Endodermal cell (in vitro differentiated cells): ENCODE results near the gene MRPS18A. TPM values are rescaled to one million over a fixed set of nuclear protein-coding genes. Genes with fewer than 3 reads are reported as not detected.

Experiments
- DNase-seq: peaks from one replicate; pipeline ENCODE4 v3.0.0-alpha.2; 2017
- H3K27ac ChIP-seq: 2 replicates; pipeline ENCODE4 v1.5.1; 2013; ENCODE audit warnings: mild to moderate bottlenecking, low read depth, low read length, moderate library complexity
- H3K27me3 ChIP-seq: 2 replicates; pipeline ENCODE4 v1.6.1; 2013; ENCODE audit warnings: mild to moderate bottlenecking, low read length, moderate library complexity; ENCODE audit not compliant: insufficient read depth, control insufficient read depth, poor library complexity, severe bottlenecking
- H3K36me3 ChIP-seq: 2 replicates; pipeline ENCODE4 v1.7.0; 2013; ENCODE audit warnings: mild to moderate bottlenecking, low read length, moderate library complexity; ENCODE audit not compliant: control insufficient read depth, insufficient read depth
- H3K4me1 ChIP-seq: one replicate; pipeline ENCODE4 v1.7.0; 2013; ENCODE audit warnings: low read length; ENCODE audit not compliant: control insufficient read depth, insufficient read depth
- H3K4me3 ChIP-seq: 2 replicates; pipeline ENCODE4 v1.5.1; 2013; ENCODE audit warnings: mild to moderate bottlenecking, low read length, moderate library complexity
- H3K9ac ChIP-seq: 2 replicates; pipeline ENCODE4 v1.6.1; 2013; ENCODE audit warnings: mild to moderate bottlenecking, low read length, moderate library complexity; ENCODE audit not compliant: poor library complexity, severe bottlenecking; ENCODE audit errors: extremely low read depth
- H3K9me3 ChIP-seq: 2 replicates; pipeline ENCODE4 v1.6.1; 2013; ENCODE audit warnings: mild to moderate bottlenecking, low read length, moderate library complexity; ENCODE audit not compliant: control insufficient read depth
- H3K27ac Mint-ChIP-seq: 2 replicates; pipeline ENCODE4 v1.8.0; 2020; ENCODE audit warnings: mixed read lengths
- H3K27me3 Mint-ChIP-seq: 2 replicates; pipeline ENCODE4 v1.8.0; 2021; ENCODE audit warnings: mild to moderate bottlenecking, mixed read lengths; ENCODE audit not compliant: insufficient read depth
- H3K36me3 Mint-ChIP-seq: 2 replicates; pipeline ENCODE4 v1.8.0; 2020; ENCODE audit warnings: low read depth, mixed read lengths
- H3K4me1 Mint-ChIP-seq: 2 replicates; pipeline ENCODE4 v1.8.0; 2020; ENCODE audit warnings: mixed read lengths
- H3K4me3 Mint-ChIP-seq: 2 replicates; pipeline ENCODE4 v1.8.0; 2020; ENCODE audit warnings: mild to moderate bottlenecking, moderate library complexity, mixed read lengths
- H3K9me3 Mint-ChIP-seq: 2 replicates; pipeline ENCODE4 v1.8.0; 2020; ENCODE audit warnings: mild to moderate bottlenecking, mixed read lengths
- CTCF ChIP-seq: fragments of 200-600 bp; sonication (generic); conservative IDR thresholded peaks from 2 replicates; pipeline ENCODE4 v1.5.0; 2021; ENCODE audit warnings: antibody characterized with exemption, mild to moderate bottlenecking
- WGBS, 2 experiments: methylation state at CpG; one replicate each; pipeline versions ENCODE4 v1.1.5 to v1.1.7; 2013; ENCODE audit warnings: missing lambda C conversion rate in 2 of 2, mixed read lengths in 1 of 2; ENCODE audit not compliant: insufficient coverage in 1 of 2, insufficient read length in 1 of 2; 5-methylcytosine and 5-hydroxymethylcytosine counted together
- long read RNA-seq, 4 experiments: library from polyadenylated mRNA in 2 of 4; library from RNA in 1 of 4; library from capped mRNA in 1 of 4; stranded (forward) in 3 of 4; unstranded in 1 of 4; transcript quantifications; one replicate each; pipeline ENCODE4 v2.0.0, GENCODE V29; 2020 to 2021; ENCODE audit warnings: inconsistent platforms in 1 of 4
- polyA plus RNA-seq, 2 experiments: library from polyadenylated mRNA; stranded (reverse); fragments of 50-300 nt; gene quantifications; one replicate each; pipeline ENCODE4 v1.2.3, GENCODE V29; 2013
- total RNA-seq, 2 donors: library from RNA; stranded (reverse); fragmentation: NEBNext Ultra II Directional in 1 of 2; extraction: Animal tissue kit (Norgen Biotek cat#: 25700) in 1 of 2; gene quantifications; 2 replicates in 1 of 2; 3 replicates in 1 of 2; pipeline ENCODE4 v1.2.1, GENCODE V29; 2021

MRPS18A gene
- total RNA-seq, result 10 to 100 TPM; 53.6 to 58.8 TPM
- 50.7 TPM for polyA plus RNA-seq (2013, experiment 1 of 2)
- polyA plus RNA-seq (2013, experiment 2 of 2), result 50.8 TPM
- long read RNA-seq, experiment 1, transcript MRPS18A-202 (6 exons, 1,062 nt), result major isoform, 28 of 35 reads
- long read RNA-seq, experiment 1, partial matches to known transcripts, result 2 of 35 reads
- long read RNA-seq, experiment 1, other reads (novel, unspliced or antisense), result 4 of 35 reads
- long read RNA-seq, experiment 2, transcript MRPS18A-202 (6 exons, 1,062 nt), result major isoform, 65 of 69 reads
- long read RNA-seq, experiment 2, partial matches to known transcripts, result 2 of 69 reads
- long read RNA-seq, experiment 2, other reads (novel, unspliced or antisense), result 0 of 69 reads
- long read RNA-seq, experiment 3, transcript MRPS18A-201 (5 exons, 785 nt), result minor isoform, 7 of 106 reads
- long read RNA-seq, experiment 3, transcript MRPS18A-202 (6 exons, 1,062 nt), result major isoform, 87 of 106 reads
- long read RNA-seq, experiment 3, partial matches to known transcripts, result 6 of 106 reads
- long read RNA-seq, experiment 3, other reads (novel, unspliced or antisense), result 5 of 106 reads
- long read RNA-seq, experiment 4, transcript MRPS18A-202 (6 exons, 1,062 nt), result major isoform, 129 of 165 reads
- long read RNA-seq, experiment 4, transcript MRPS18A-201 (5 exons, 785 nt), result minor isoform, 8 of 165 reads
- long read RNA-seq, experiment 4, partial matches to known transcripts, result 24 of 165 reads
- long read RNA-seq, experiment 4, other reads (novel, unspliced or antisense), result 2 of 165 reads

- H3K4me3 ChIP-seq, result peak within 1 kb of the TSS; percentile 99
- Mint-ChIP-seq H3K4me1 (peaks cover 36% of the 10 kb centered on the region), H3K36me3 (no peaks in the 10 kb centered on the region), H3K27me3 (no peaks in the 10 kb centered on the region), H3K27ac (peak within 1 kb of the TSS; percentile 92), H3K4me3 (peak within 1 kb of the TSS; percentile 96), H3K9me3 (no peaks in the 10 kb centered on the region)
- H3K36me3 ChIP-seq, result peaks cover 3% of the 10 kb centered on the region
- H3K4me1 ChIP-seq, result peaks cover 11% of the 10 kb centered on the region
- 3 to 6% methylated on average over 27 to 43 of the region's 43 CpGs for WGBS, 2 experiments
- peak within 1 kb of the TSS; percentile 90 for H3K9ac ChIP-seq
- DNase-seq, result peak; percentile 95
- H3K9me3 ChIP-seq, result no peaks in the 10 kb centered on the region
- no peak for TF ChIP-seq CTCF
- H3K27ac ChIP-seq, result no peak within 1 kb of the TSS
- no peaks in the 10 kb centered on the region for H3K27me3 ChIP-seq
Observed at GRCh38 chr6:43687437-43688347, at the start of gene MRPS18A. Gene MRPS18A, minus strand, starts transcription at chr6:43687791. Its CDS starts 12 bp downstream, at chr6:43687779.

- no peak overlapping the region for H3K4me3 Mint-ChIP-seq
Observed at GRCh38 chr6:43736844-43737243, 49.3 kb upstream of the MRPS18A start.

More at GRCh38 chr6:43736844-43737243, 49.3 kb upstream of the MRPS18A start:
- H3K4me3 ChIP-seq, result no peak overlapping the region
- H3K4me1 ChIP-seq, result peaks cover 21% of the 10 kb centered on the region
- no peak for TF ChIP-seq CTCF
- DNase-seq, result peak; percentile 28
- no peak overlapping the region for H3K27ac Mint-ChIP-seq
- no peaks in the 10 kb centered on the region for H3K36me3 Mint-ChIP-seq
- peaks cover 43% of the 10 kb centered on the region for H3K4me1 Mint-ChIP-seq
- H3K9me3 Mint-ChIP-seq, result peaks cover 5% of the 10 kb centered on the region
- 91% methylated on average over 2 of the region's 2 CpGs; no CpG with 5 or more reads in 1 of the 2 experiments for WGBS, 2 experiments
- H3K9ac ChIP-seq, result no peak overlapping the region
- no peaks in the 10 kb centered on the region for H3K36me3 ChIP-seq
- H3K9me3 ChIP-seq, result peaks cover 4% of the 10 kb centered on the region
- H3K27me3 Mint-ChIP-seq, result no peaks in the 10 kb centered on the region
- no peaks in the 10 kb centered on the region for H3K27me3 ChIP-seq
- H3K27ac ChIP-seq, result no peak overlapping the region
